Motor neuron (in vitro differentiated cells): ENCODE results near the gene CACNA1S. TPM values are rescaled to one million over a fixed set of nuclear protein-coding genes. Genes with fewer than 3 reads are reported as not detected.

Source experiments
- ATAC-seq, 8 experiments: fragments of 200-7000 bp; cut with Tn5 transposase; replicated peaks in 6 of 8; 2 replicates each; pipeline ENCODE4 v1.8.0; 2021; ENCODE audit warnings: mild to moderate bottlenecking in 8 of 8, moderate library complexity in 8 of 8
- H3K27ac ChIP-seq, 2 donors: fragments of 250-450 bp; sonication (Bioruptor Pico); 2 replicates each; pipeline ENCODE4 v1.9.0; 2021; ENCODE audit warnings: antibody characterized with exemption in 2 of 2, mild to moderate bottlenecking in 2 of 2, moderate library complexity in 1 of 2
- H3K4me1 ChIP-seq, 2 donors: fragments of 250-450 bp; sonication (Bioruptor Pico); replicated peaks in 1 of 2; 2 replicates each; pipeline ENCODE4 v1.6.1; 2021; ENCODE audit warnings: antibody characterized with exemption in 2 of 2, mild to moderate bottlenecking in 2 of 2, moderate library complexity in 1 of 2
- H3K4me3 ChIP-seq, 5 donors: fragments of 250-450 bp; sonication (Bioruptor Pico); 2 replicates each; pipeline ENCODE4 v1.9.0; 2021; ENCODE audit warnings: antibody characterized with exemption in 5 of 5, mild to moderate bottlenecking in 5 of 5, moderate library complexity in 4 of 5
- WGBS, 10 experiments: fragments of 450-650 bp; shearing (Covaris generic); methylation state at CpG; one replicate each; pipeline ENCODE4 v1.0.0; 2022; 5-methylcytosine and 5-hydroxymethylcytosine counted together
- in situ Hi-C, 9 experiments: fragments of 400-800 bp; cut with MboI; loops; one replicate each; pipeline ENCODE4 v1.15.0; 2021; ENCODE audit warnings: low sequenced_read_pairs in 9 of 9, low pct_unique_long_range_greater_than_20kb in 2 of 9; ENCODE audit not compliant: unreplicated experiment in 9 of 9
- total RNA-seq, 8 experiments: library from RNA; unstranded; fragments of 300-600 nt; gene quantifications; 2 replicates each; pipeline versions ENCODE4 v1.2.3 to v1.2.4, GENCODE V29; 2022

CACNA1S gene
- total RNA-seq, 8 experiments from 2014 or later, result under 0.01 to 0.09 (median 0.04) TPM; not detected in 4

DNA sequence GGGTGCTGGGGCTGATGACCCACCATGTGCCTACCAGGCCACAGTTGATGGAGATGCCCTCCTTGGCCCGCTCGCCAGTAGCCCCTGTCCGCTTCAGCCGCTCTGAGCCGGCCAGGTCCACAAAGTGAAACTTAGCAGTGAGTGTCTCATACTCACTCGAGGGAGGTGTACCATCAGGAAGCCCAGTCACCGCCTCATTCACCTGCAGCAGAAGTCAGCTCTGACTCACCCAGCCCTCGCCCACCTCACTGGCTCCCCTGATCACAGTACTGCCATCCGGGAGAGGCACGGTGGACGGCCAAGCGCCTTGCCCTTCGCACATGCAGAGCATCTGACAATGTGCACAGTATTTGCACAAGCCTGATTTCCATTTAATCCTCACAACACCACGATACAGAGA, 107.5 kb downstream of the CACNA1S start:
- in situ Hi-C loops, result no loop called here
- no peak overlapping the region for H3K27ac ChIP-seq
- WGBS, 10 experiments, result 40 to 98% (median 93%) methylated on average over 1 to 14 of the region's 14 CpGs; no CpG with 5 or more reads in 2 of the 10 experiments
- no peak for ATAC-seq
- peaks cover 8 to 12% of the 10 kb centered on the region in 2 donors for H3K4me1 ChIP-seq
- no peak overlapping the region for H3K4me3 ChIP-seq

DNA sequence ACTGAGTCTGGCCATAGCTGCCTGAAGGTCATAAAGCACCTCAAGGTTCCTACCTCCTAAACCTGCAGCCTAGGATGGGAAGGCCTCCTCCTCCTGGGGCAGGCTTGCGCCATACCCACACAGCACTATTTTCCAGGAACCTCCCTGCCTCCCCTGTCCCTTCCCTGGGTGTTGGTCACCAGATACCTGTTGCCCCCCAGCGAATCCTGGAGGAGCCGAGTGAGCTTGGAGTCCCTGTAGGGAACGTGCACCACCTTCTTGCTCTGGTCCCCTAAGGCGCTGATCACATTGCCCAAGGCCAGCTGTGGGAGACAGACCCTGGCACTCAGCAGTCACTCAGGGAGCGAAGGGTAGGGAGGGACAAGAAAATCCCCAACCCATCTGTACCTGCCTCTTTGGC, 108.1 kb downstream of the CACNA1S start:
- in situ Hi-C loops, result no loop called here
- no peak for ATAC-seq
- 0 to 89% (median 80%) methylated on average over 1 to 5 of the region's 6 CpGs; no CpG with 5 or more reads in 6 of the 10 experiments for WGBS, 10 experiments
- peaks cover 2 to 10% of the 10 kb centered on the region in 2 donors for H3K4me1 ChIP-seq
- H3K4me3 ChIP-seq, result no peak overlapping the region
- no peak overlapping the region for H3K27ac ChIP-seq

DNA sequence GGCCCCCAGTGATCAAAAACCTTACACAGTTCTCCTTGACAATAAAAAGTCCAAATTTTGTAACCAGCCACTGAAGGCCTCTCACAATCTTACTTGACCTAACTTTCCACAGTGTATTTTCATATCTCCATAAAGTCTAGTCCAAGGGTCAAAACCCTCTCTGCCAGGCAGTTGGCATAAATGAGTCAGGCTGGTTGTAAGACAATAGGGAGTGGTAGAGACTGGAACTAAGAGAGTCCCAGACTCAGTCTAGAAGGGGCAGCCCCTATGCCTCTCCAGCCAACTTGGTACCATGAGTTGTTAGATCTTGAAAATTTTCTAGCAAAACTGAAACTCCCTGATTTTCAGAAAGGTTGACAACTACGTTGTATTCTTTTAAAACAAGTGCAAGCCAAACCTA, 109.7 kb downstream of the CACNA1S start:
- Histone ChIP-seq H3K27ac (no peak overlapping the region), H3K4me3 (no peak overlapping the region), H3K4me1 (peaks cover 0 to 5% of the 10 kb centered on the region in 2 donors)
- no peak for ATAC-seq
- 14 to 100% (median 97%) methylated on average over 1 of the region's 1 CpG; no CpG with 5 or more reads in 4 of the 10 experiments for WGBS, 10 experiments
- in situ Hi-C loops, result no loop called here

DNA sequence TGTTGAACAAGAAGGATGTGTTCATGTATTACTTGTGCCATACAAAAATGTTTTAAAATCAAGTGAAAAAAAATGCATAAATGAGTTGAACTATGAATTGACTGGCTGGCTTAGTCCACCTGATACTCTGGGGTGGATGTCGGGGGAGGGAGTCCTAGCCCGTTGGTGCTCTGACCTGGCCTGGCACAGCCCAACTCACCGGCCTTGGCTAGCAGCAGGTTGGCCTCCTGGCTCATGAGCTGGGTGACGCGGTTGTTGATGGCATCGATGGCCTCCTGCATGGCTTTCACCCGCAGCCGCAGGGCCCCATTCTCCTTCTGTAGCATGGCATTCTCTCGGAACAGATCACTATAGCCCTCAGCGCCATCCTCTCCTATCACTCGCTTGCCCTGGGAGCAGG, 110.3 kb downstream of the CACNA1S start:
- ATAC-seq, result no peak
- WGBS, 10 experiments, result 67 to 96% (median 81%) methylated on average over 2 to 8 of the region's 11 CpGs; no CpG with 5 or more reads in 4 of the 10 experiments
- no peak overlapping the region for H3K4me3 ChIP-seq
- peaks cover 0 to 5% of the 10 kb centered on the region in 2 donors for H3K4me1 ChIP-seq
- H3K27ac ChIP-seq, result no peak overlapping the region
- in situ Hi-C loops, result no loop called here

DNA sequence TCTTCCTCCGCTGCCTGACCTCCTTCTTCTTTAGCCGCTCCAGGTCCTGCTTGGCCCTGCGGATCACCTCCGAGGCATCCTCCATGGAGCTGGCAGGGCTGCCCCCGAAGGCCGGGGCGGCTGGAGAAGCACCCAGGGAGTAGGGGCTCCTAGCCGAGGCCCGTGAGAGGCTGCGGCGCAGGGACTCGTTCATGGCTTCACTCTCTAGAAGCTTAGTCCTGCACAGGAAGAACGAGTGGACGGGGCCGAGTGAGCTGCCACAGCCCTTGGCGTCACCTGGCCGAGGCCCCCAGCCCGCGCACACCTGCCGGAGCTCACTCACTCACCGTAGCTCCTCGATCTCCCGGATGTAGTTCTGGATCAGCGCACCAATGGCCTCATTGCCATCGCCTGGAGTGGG, 111.8 kb downstream of the CACNA1S start:
- Histone ChIP-seq H3K4me1 (no peaks in the 10 kb centered on the region), H3K27ac (no peak overlapping the region), H3K4me3 (no peak overlapping the region)
- in situ Hi-C loops, result no loop called here
- WGBS, 10 experiments, result 94 to 98% (median 97%) methylated on average over 7 to 13 of the region's 25 CpGs; no CpG with 5 or more reads in 7 of the 10 experiments
- ATAC-seq, result no peak

DNA sequence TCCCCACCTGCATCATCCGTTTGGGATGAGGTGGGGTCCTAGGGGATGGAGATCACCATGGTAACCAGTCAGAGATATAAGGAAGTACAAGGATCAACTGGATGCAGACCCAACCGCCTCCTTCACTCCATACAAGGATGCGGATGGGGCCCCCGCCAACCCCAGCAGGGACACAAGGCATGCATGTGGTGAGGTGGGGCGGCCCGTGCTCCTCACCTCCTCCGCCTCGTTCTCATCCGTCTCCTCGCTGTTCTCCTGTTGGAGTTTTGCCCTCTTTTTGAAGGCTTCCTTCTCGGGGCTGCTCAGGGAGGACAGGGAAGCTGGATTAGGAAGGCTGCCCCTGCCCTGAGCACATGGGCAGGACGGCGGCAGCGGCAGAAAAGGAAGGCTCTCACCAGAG, 112.6 kb downstream of the CACNA1S start:
- Histone ChIP-seq H3K4me1 (no peaks in the 10 kb centered on the region), H3K27ac (no peak overlapping the region), H3K4me3 (no peak overlapping the region)
- no peak for ATAC-seq
- in situ Hi-C loops, result loop anchor here in 2 of 9 experiments (25.0 kb wide), 1 partner anchor 113 kb away; the partner anchor contains the start of gene CACNA1S (in 2 of the 2)
- WGBS, 10 experiments, result 50 to 95% (median 87%) methylated on average over 1 to 14 of the region's 14 CpGs; no CpG with 5 or more reads in 4 of the 10 experiments

DNA sequence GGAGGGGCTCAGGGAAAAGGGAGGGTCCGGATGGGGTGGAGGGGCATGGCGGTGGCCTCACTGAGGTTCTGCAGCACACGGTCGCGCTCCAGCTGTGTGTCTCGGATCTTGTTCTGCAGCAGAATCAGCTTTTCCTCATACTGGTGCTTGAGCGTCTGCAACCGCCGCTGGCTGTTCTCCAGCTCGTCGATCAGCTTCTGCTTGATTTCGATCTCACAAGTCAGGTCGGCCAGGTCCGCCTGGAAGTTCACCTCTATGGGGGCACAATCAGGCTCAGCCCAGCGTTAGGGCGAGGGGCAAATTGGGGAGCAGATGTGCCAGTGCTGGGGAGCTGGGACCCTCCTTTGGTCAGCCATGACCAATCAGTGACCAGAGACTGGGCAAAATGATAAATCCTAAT, 113.9 kb downstream of the CACNA1S start:
- H3K4me1 ChIP-seq, result no peaks in the 10 kb centered on the region
- no peak overlapping the region for H3K27ac ChIP-seq
- in situ Hi-C loops, result loop anchor here in 2 of 9 experiments (25.0 kb wide), 1 partner anchor 114 kb away; the partner anchor contains the start of gene CACNA1S (in 2 of the 2)
- H3K4me3 ChIP-seq, result no peak overlapping the region
- 90 to 100% (median 99%) methylated on average over 1 to 12 of the region's 16 CpGs; no CpG with 5 or more reads in 4 of the 10 experiments for WGBS, 10 experiments
- ATAC-seq, result no peak

DNA sequence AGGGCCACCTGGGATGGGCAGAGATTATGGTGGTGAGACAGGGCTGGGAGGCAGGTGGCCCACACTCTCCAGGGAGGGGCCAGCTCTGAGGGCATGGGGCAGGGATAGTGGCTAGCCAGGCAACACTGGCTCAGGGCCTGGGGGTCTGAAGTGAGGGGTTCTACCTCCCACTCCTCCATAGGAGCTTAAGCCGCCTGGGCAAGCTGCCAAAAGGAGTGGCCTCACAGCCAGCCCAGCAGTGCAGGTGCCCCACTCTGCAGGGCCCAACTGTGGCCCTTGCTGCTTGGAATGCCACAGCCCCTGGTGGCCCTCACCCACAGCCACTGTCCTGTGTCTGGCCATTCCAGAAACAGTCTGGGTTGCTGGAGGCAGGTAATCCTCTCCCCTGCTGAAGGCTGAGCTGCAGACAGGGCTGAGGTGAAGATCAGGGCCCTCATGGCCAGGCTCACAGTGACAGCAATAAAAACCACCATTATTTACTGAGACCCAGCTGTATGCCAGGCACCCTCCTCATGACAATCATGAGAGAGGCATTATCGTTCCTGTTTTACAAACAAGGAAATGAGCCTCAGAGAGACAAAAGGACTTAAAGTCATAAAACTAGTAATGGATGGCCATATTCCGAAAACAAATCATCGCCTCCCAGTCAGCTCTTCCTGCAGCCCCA, 119.7 kb downstream of the CACNA1S start:
- WGBS, 10 experiments, result 0 to 100% (median 64%) methylated on average over 1 to 4 of the region's 4 CpGs; no CpG with 5 or more reads in 1 of the 10 experiments
- in situ Hi-C loops, result loop anchor here in 2 of 9 experiments (25.0 kb wide), 1 partner anchor 120 kb away; the partner anchor contains the start of gene CACNA1S (in 2 of the 2)
- peak in 2 of 8 experiments; percentile 38 to 76 for ATAC-seq
- no peak overlapping the region for H3K4me3 ChIP-seq
- no peak overlapping the region for H3K27ac ChIP-seq
- no peaks in the 10 kb centered on the region for H3K4me1 ChIP-seq

DNA sequence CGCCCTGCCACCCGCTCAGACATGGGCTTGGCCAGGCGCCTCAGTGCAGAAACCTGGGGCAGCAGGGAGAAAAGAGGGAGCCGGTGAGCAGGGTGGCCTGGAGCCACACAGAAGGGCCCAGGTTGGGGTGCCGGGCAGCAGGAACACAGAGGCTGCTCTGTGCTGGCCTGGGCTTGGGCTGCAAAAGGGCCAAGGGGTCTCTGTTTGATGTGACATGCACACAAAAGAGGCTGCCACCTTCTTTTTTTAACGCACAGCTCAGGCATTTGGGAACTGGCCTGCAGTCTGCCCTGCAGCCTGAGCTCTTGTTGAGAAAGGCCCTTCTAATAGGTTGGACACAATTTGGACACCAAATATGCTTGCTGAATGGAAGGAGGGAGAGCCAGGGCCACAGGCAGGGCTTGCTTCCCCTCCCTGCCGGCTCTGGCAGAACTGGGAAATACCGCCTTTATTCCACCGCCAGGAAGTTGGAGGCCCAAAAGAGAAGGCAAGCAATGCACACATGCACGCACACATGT, 121.1 kb downstream of the CACNA1S start:
- in situ Hi-C loops, result loop anchor here in 2 of 9 experiments (25.0 kb wide), 1 partner anchor 121 kb away; the partner anchor contains the start of gene CACNA1S (in 2 of the 2)
- no peak overlapping the region for H3K27ac ChIP-seq
- peak in 3 of 8 experiments; percentile 42 to 56 (median 51) for ATAC-seq
- no peak overlapping the region for H3K4me3 ChIP-seq
- H3K4me1 ChIP-seq, result no peaks in the 10 kb centered on the region
- WGBS, 10 experiments, result 6 to 97% (median 80%) methylated on average over 1 to 9 of the region's 10 CpGs; no CpG with 5 or more reads in 3 of the 10 experiments

DNA sequence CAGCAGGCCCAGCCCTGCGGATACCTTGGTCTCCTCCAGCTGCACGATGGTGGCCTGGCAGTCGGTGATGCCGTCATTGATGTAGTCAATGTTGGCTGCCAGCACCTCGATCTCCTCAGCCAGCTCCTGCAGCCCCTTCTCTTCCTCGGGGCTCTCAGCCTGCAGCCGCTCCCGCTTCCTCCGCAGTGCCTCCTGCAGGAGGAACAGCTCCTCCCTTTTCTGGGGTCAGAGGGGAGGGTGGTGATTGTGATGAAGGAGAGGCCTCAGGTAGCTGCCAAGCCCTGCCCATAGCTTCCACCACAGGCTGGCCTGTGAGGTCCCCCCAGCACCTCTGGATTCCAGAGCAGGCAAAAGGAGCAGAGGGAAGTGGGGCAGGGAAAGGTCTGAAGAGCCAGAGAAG, 122.1 kb downstream of the CACNA1S start:
- ATAC-seq, result no peak
- 90 to 100% (median 96%) methylated on average over 1 to 8 of the region's 9 CpGs; no CpG with 5 or more reads in 6 of the 10 experiments for WGBS, 10 experiments
- in situ Hi-C loops, result loop anchor here in 2 of 9 experiments (25.0 kb wide), 1 partner anchor 122 kb away; the partner anchor contains the start of gene CACNA1S (in 2 of the 2)

More for the DNA sequence above, 122.1 kb downstream of the CACNA1S start:
- H3K4me3 ChIP-seq, result no peak overlapping the region
- no peak overlapping the region for H3K27ac ChIP-seq
- H3K4me1 ChIP-seq, result no peaks in the 10 kb centered on the region

Other genes with a start within 250 kb of the CACNA1S start
- gene GPR25, start 239.4 kb downstream of the CACNA1S start, total RNA-seq, result under 1 TPM in 3 of 8 experiments, not detected in 5; 0.11 to 0.62 (median 0.17) TPM
- gene INAVA, start 217.5 kb downstream of the CACNA1S start, total RNA-seq, result 10 to 100 TPM in 1 of 8 experiments, 1 to 10 TPM in 4, under 1 TPM in 3; 0.22 to 19.9 (median 2.1) TPM
- gene KIF21B, start 88.7 kb downstream of the CACNA1S start, total RNA-seq, result 10 to 100 TPM in 5 of 8 experiments, under 1 TPM in 3; 0.09 to 84.7 (median 45.0) TPM
- gene ASCL5, start 14.8 kb upstream of the CACNA1S start, total RNA-seq, result 1 to 10 TPM in 4 of 8 experiments, under 1 TPM in 4; 0.31 to 5.2 (median 1.2) TPM
- gene TMEM9, start 42.0 kb upstream of the CACNA1S start, total RNA-seq, result 100 to 1,000 TPM in 5 of 8 experiments, 10 to 100 TPM in 3; 51.3 to 165 (median 123) TPM
- gene IGFN1, start 78.4 kb upstream of the CACNA1S start, total RNA-seq, result 1 to 10 TPM in 1 of 8 experiments, under 1 TPM in 7; 0.05 to 1.8 (median 0.43) TPM
- gene PKP1, start 171.1 kb upstream of the CACNA1S start, total RNA-seq, result 1 to 10 TPM in 2 of 8 experiments, under 1 TPM in 4, not detected in 2; 0.21 to 1.8 (median 0.51) TPM